ENCODE data around the gene KRT73.

Gene KRT73

DNA sequence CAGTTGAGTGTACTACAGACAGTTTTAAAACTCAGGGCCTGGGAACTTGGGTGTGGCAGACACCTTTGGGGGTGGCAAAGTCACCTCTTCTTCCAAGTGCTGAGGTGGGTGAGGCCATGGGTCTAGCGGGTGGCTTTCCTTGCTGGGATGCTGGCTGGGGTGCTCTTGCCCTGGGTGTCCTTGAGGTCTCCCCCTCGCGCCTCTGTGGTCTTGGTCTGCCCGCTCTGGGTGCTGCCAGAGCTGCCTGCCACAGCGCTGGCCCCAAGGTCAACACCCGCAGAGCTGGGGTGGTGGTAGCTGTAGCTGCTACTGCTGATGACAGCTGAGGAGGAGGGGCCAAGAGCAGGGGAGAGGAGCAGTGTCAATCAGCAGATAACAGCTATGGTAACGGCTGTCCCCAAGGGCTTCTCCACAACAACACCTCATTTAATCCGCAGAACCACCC, 51.5 kb downstream of the KRT73 start:
- DNase-seq (ENCODE audit: low read depth) = no peak

DNA sequence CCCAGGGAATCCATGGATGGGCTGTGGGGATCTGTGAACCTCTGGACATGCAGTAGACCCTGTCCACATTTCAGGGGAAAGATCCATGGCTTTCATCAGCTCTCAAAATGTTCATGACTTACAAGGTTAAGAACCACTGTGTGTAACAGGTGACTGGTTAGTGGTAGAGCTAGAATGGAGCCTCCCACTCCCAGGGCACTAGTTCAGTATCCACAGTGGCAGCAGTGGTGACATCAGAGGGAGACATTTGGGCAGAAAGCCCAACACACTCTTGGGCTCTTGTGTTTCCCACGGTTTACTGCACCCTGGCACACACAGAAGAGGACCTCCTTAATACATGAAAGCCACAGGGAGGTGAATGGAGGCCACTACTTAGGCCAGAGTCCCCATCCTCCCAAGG, 53.8 kb downstream of the KRT73 start:
- no peak for DNase-seq (ENCODE audit: low read depth)

GRCh38 chr12:52561880-52562449, 56.4 kb downstream of the KRT73 start:
- no peak for DNase-seq (ENCODE audit: low read depth)

- DNase-seq (ENCODE audit: low read depth) = no peak
Measured at GRCh38 chr12:52559979-52560378, 58.4 kb downstream of the KRT73 start.

GRCh38 chr12:52558781-52559445, 59.4 kb downstream of the KRT73 start:
- DNase-seq (ENCODE audit: low read depth) = no peak

Measured in T-helper 22 cell (primary cell).